ENCODE measurements around the gene EPB41L5.
"Not testable (repeated sequence)": the region's sequence is repeated elsewhere in the genome, so short reads cannot be mapped to it uniquely, and the experiment has no call there.

DNA sequence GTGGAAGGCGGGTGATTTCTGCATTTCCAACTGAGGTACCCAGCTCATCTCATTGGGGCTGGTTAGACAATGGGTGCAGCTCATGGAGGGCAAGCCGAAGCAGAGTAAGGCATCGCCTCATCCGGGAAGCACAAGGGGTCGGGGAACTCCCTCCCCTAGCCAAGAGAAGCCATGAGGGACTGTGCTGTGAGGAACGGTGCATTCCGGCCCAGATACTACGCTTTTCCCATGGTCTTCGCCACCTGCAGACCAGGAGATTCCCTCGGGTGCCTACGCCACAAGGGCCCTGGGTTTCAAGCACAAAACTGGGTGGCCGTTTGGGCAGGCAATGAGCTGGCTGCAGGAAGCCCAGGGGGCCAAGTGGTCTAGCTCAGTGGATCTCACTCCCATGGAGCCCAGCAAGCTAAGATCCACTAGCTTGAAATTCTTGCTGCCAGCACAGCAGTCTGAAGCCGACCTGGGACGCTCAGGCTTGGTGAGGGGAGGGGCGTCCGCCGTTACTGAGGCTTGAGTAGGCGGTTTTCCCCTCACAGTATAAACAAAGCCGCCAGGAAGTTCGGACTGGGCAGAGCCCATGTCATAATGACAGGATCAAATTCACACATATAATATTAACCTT lies 55.3 kb downstream of the EPB41L5 start:
- TF ChIP-seq, protein P1, sequence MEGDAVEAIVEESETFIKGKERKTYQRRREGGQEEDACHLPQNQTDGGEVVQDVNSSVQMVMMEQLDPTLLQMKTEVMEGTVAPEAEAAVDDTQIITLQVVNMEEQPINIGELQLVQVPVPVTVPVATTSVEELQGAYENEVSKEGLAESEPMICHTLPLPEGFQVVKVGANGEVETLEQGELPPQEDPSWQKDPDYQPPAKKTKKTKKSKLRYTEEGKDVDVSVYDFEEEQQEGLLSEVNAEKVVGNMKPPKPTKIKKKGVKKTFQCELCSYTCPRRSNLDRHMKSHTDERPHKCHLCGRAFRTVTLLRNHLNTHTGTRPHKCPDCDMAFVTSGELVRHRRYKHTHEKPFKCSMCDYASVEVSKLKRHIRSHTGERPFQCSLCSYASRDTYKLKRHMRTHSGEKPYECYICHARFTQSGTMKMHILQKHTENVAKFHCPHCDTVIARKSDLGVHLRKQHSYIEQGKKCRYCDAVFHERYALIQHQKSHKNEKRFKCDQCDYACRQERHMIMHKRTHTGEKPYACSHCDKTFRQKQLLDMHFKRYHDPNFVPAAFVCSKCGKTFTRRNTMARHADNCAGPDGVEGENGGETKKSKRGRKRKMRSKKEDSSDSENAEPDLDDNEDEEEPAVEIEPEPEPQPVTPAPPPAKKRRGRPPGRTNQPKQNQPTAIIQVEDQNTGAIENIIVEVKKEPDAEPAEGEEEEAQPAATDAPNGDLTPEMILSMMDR (IDR thresholded peaks at IDR 0.05), result not testable (repeated sequence)
- not testable (repeated sequence) for TF ChIP-seq POLR2A (IDR thresholded peaks at IDR 0.05)

All from testis (tissue), 2 donors.